WTC11 (cell line): ENCODE measurements around the gene PUS7L.

Source experiments
- ZNF281 ChIP-seq: sonication (generic); formaldehyde crosslinking; IDR thresholded peaks from 2 replicates; pipeline ENCODE4 v1.8.0; 2023; ENCODE audit warnings: mild to moderate bottlenecking, missing genetic modification reagents
- ZNF425 ChIP-seq: fragments of 250-450 bp; sonication (Bioruptor Pico); conservative IDR thresholded peaks from 2 replicates; pipeline ENCODE4 v1.9.0; 2021; ENCODE audit warnings: mild to moderate bottlenecking
- TF ChIP-seq, protein P1 (sequence below): fragments of 200-600 bp; IDR thresholded peaks from 2 replicates; pipeline ENCODE4 v1.8.0; 2022; ENCODE audit warnings: antibody characterized with exemption

- no peak for TF ChIP-seq ZNF425 (CRISPR knock-in tag)
- TF ChIP-seq, protein P1, sequence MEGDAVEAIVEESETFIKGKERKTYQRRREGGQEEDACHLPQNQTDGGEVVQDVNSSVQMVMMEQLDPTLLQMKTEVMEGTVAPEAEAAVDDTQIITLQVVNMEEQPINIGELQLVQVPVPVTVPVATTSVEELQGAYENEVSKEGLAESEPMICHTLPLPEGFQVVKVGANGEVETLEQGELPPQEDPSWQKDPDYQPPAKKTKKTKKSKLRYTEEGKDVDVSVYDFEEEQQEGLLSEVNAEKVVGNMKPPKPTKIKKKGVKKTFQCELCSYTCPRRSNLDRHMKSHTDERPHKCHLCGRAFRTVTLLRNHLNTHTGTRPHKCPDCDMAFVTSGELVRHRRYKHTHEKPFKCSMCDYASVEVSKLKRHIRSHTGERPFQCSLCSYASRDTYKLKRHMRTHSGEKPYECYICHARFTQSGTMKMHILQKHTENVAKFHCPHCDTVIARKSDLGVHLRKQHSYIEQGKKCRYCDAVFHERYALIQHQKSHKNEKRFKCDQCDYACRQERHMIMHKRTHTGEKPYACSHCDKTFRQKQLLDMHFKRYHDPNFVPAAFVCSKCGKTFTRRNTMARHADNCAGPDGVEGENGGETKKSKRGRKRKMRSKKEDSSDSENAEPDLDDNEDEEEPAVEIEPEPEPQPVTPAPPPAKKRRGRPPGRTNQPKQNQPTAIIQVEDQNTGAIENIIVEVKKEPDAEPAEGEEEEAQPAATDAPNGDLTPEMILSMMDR, result no peak
- no peak for TF ChIP-seq ZNF281
Observed at GRCh38 chr12:43766291-43766690, 7.7 kb upstream of the PUS7L start.
